ENCODE results near the gene PRSS50. TPM values are rescaled to one million over a fixed set of nuclear protein-coding genes. Genes with fewer than 3 reads are reported as not detected.

The PRSS50 gene
- total RNA-seq, 2 donors from 2014 or later: 0.28 to 0.54 TPM

GRCh38 chr3:46662771-46663551 is 54.7 kb downstream of the PRSS50 start:
- Histone ChIP-seq H3K9me3 (no peaks in the 10 kb centered on the region), H3K36me3 (no peaks in the 10 kb centered on the region), H3K4me3 (no peak overlapping the region), H3K4me1 (ENCODE audit: control insufficient read depth in 1 of 2, low read depth in 2 of 2) (peaks cover 0 to 4% of the 10 kb centered on the region in 2 donors), H3K27ac (no peak overlapping the region), H3K27me3 (replicated peaks; ENCODE audit: insufficient read depth) (no peaks in the 10 kb centered on the region)
- no peak for DNase-seq (ENCODE audit: low spot score)
- ATAC-seq (ENCODE audit: insufficient number of reproducible peaks, low FRiP score, low read depth): no peak
- no peak for TF ChIP-seq CTCF (IDR thresholded peaks at IDR 0.05)

Other genes with a start within 250 kb of the PRSS50 start
- not detected for gene RTP3, start 219.9 kb downstream of the PRSS50 start, total RNA-seq
- under 1 TPM; under 0.01 to 0.42 TPM for gene LRRC2, start 151.6 kb downstream of the PRSS50 start, total RNA-seq
- not detected for gene FAM240A, start 105.3 kb downstream of the PRSS50 start, total RNA-seq
- gene ALS2CL, start 24.2 kb downstream of the PRSS50 start, total RNA-seq: 10 to 100 TPM; 25.2 to 41.7 TPM
- not detected for gene TMIE, start 16.5 kb downstream of the PRSS50 start, total RNA-seq
- gene MYL3, start 145.6 kb upstream of the PRSS50 start, total RNA-seq: 1 to 10 TPM in 1 of 2 donors, not detected in 1; 1.5 TPM
- 1 to 10 TPM; 5.6 to 8.9 TPM for gene PTH1R, start 159.9 kb upstream of the PRSS50 start, total RNA-seq